ENCODE measurements around the gene DOC2A.

DNA sequence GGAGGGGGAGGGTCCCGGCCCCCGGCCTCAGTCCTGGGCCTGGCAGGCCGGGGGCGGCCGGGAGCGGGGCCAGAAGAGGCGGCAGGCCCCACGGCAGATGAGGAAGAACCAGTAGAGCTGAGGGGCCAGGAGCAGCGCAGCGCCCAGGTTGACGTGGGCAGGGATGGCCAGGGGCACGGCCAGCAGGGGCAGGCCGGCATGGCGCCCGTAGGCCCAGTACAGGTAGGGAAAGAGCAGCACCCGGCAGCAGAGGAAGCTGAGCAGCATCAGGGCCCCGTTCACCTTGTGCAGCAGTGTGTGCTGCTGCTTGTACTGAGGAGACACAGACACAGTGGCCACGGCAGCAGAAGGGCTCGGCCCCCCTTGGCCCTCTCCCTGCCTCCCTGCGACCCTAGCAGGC lies 14.3 kb upstream of the DOC2A start:
- TF ChIP-seq, protein P1, sequence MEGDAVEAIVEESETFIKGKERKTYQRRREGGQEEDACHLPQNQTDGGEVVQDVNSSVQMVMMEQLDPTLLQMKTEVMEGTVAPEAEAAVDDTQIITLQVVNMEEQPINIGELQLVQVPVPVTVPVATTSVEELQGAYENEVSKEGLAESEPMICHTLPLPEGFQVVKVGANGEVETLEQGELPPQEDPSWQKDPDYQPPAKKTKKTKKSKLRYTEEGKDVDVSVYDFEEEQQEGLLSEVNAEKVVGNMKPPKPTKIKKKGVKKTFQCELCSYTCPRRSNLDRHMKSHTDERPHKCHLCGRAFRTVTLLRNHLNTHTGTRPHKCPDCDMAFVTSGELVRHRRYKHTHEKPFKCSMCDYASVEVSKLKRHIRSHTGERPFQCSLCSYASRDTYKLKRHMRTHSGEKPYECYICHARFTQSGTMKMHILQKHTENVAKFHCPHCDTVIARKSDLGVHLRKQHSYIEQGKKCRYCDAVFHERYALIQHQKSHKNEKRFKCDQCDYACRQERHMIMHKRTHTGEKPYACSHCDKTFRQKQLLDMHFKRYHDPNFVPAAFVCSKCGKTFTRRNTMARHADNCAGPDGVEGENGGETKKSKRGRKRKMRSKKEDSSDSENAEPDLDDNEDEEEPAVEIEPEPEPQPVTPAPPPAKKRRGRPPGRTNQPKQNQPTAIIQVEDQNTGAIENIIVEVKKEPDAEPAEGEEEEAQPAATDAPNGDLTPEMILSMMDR (IDR thresholded peaks at IDR 0.05): no peak
- no peak for TF ChIP-seq EZH2 (IDR thresholded peaks at IDR 0.05; ENCODE audit: borderline replicate concordance, insufficient read depth, low read depth, low read length, poor library complexity, severe bottlenecking)

Measured in B cell (primary cell).